Peyer's patch (tissue), 4 donors: Measurements from ENCODE around the gene SLCO1B1. TPM values are rescaled to one million over a fixed set of nuclear protein-coding genes. Genes with fewer than 3 reads are reported as not detected.
A peak's percentile ranks its signal among the peaks of the same experiment; 100 is the strongest.
"Not testable (repeated sequence)": the region's sequence is repeated elsewhere in the genome, so short reads cannot be mapped to it uniquely, and the experiment has no call there.

Source experiments
- DNase-seq, 3 donors: peaks; one replicate each; pipeline ENCODE4 v3.0.0-alpha.2; 2017 to 2019
- H3K27ac ChIP-seq, 4 donors: fragments of 200-600 bp; sonication (generic); one replicate each; pipeline ENCODE4 v1.5.1; 2016 to 2019
- H3K27me3 ChIP-seq, 2 donors: fragments of 200-600 bp; sonication (generic); one replicate each; pipeline ENCODE4 v1.5.1; 2019
- H3K36me3 ChIP-seq, 3 donors: fragments of 200-600 bp; sonication (generic); one replicate each; pipeline ENCODE4 v1.5.1; 2016 to 2019
- H3K4me1 ChIP-seq, 4 donors: fragments of 200-600 bp; sonication (generic); one replicate each; pipeline ENCODE4 v1.5.1; 2016 to 2019
- H3K4me3 ChIP-seq, 4 donors: fragments of 200-600 bp; sonication (generic); 1 replicate in 3 of 4; 2 replicates in 1 of 4; pipeline ENCODE4 v1.5.1; 2016 to 2019; ENCODE audit warnings: mild to moderate bottlenecking in 1 of 4
- H3K9me3 ChIP-seq, 4 donors: fragments of 200-600 bp; sonication (generic); one replicate each; pipeline ENCODE4 v1.5.1; 2016 to 2019; ENCODE audit warnings: mild to moderate bottlenecking in 1 of 4
- CTCF ChIP-seq, 6 experiments: fragments of 450-650 bp in 4 of 6; fragments of 200-600 bp in 2 of 6; sonication (generic) in 1 of 6; IDR thresholded peaks; one replicate each; pipeline ENCODE4 v1.5.1; 2017 to 2019; ENCODE audit warnings: antibody characterized with exemption in 6 of 6, mild to moderate bottlenecking in 3 of 6, moderate library complexity in 1 of 6
- POLR2A ChIP-seq, 2 donors: fragments of 450-650 bp; IDR thresholded peaks; one replicate each; pipeline ENCODE4 v1.5.1; 2017; ENCODE audit warnings: antibody characterized with exemption in 2 of 2, mild to moderate bottlenecking in 2 of 2, moderate library complexity in 2 of 2
- total RNA-seq, 4 donors: library from RNA; depleted of rRNA; stranded (reverse); fragments of >200 nt; gene quantifications; one replicate each; pipeline ENCODE4 v1.1.0, GENCODE V29; 2016

The SLCO1B1 gene
- total RNA-seq, result not detected

DNA sequence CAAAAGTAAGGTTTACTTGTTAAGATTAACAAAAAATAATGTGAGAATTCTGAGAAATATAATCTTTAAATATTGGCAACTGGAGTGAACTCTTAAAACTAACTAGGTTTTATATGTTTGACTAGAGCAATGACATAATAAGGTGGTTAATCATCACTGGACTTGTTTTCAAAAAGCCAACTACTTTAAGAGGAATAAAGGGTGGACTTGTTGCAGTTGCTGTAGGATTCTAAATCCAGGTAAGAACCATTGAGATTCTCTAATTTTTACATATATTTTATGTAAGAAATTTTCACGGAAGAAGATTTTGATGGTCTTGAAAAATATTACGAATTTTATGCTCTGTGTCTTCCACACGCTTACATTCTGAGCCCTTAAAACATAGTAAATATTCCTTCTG, at the start of gene SLCO1B1:
Gene SLCO1B1, plus strand, starts transcription at position 197 of the 400 bp plus-strand sequence. CDS start 10,381 bp downstream, outside the sequence.
- Histone ChIP-seq H3K27me3 (no peaks in the 10 kb centered on the region), H3K4me3 (no peak within 1 kb of the TSS), H3K4me1 (no peaks in the 10 kb centered on the region), H3K9me3 (no peaks in the 10 kb centered on the region), H3K36me3 (no peaks in the 10 kb centered on the region), H3K27ac (no peak within 1 kb of the TSS)
- no peak for TF ChIP-seq POLR2A (IDR thresholded peaks at IDR 0.05)
- no peak for TF ChIP-seq CTCF (IDR thresholded peaks at IDR 0.05)
- no peak for DNase-seq

DNA sequence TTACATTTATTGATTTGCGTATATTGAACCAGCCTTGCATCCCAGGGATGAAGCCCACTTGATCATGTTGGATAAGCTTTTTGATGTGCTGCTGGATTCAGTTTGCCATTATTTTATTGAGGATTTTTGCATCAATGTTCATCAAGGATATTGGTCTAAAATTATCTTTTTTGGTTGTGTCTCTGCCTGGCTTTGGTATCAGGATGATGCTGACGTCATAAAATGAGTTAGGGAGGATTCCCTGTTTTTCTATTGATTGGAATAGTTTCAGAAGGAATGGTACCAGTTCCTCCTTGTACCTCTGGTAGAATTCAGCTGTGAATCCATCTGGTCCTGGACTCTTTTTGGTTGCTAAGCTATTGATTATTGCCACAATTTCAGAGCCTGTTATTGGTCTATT, 46.2 kb upstream of the SLCO1B1 start:
- not testable (repeated sequence) for H3K4me1 ChIP-seq, H3K36me3 ChIP-seq, DNase-seq, H3K27ac ChIP-seq, H3K9me3 ChIP-seq, H3K27me3 ChIP-seq, H3K4me3 ChIP-seq

- DNase-seq, result no peak
- Histone ChIP-seq H3K4me1 (no peaks in the 10 kb centered on the region), H3K9me3 (no peaks in the 10 kb centered on the region), H3K36me3 (no peaks in the 10 kb centered on the region), H3K27me3 (no peaks in the 10 kb centered on the region), H3K4me3 (no peak overlapping the region), H3K27ac (no peak overlapping the region)
- TF ChIP-seq POLR2A (IDR thresholded peaks at IDR 0.05), result no peak
- no peak for TF ChIP-seq CTCF (IDR thresholded peaks at IDR 0.05)
Observed at GRCh38 chr12:21111732-21112131, 19.3 kb upstream of the SLCO1B1 start.

- Histone ChIP-seq H3K4me1 (no peaks in the 10 kb centered on the region), H3K9me3 (no peaks in the 10 kb centered on the region), H3K36me3 (no peaks in the 10 kb centered on the region), H3K27me3 (no peaks in the 10 kb centered on the region), H3K4me3 (no peak overlapping the region), H3K27ac (no peak overlapping the region)
- no peak for TF ChIP-seq POLR2A (IDR thresholded peaks at IDR 0.05)
- no peak for TF ChIP-seq CTCF (IDR thresholded peaks at IDR 0.05)
- no peak for DNase-seq
Observed at GRCh38 chr12:21113266-21113665, 17.7 kb upstream of the SLCO1B1 start.

DNA sequence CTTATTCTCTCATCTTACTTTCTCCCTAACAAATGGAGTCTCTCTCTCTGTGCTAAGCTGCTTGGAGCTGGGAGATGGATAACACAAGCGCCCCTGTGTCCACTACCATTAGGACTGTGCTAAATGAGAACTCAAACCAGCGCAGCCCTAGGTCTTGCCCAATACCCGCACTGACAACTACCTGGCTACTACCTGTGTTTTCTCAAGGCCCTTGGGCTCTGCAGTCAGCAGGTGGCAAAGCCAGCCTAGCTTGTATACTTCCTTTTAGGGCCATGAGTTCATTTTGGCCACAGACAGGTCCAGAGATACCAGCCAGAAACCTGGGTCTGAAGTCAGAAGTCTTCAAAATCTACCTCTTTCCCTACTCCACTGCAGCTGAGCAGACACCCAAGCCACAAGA, 13.0 kb upstream of the SLCO1B1 start:
- Histone ChIP-seq H3K27ac (no peak overlapping the region), H3K36me3 (no peaks in the 10 kb centered on the region), H3K9me3 (no peaks in the 10 kb centered on the region), H3K27me3 (no peaks in the 10 kb centered on the region), H3K4me3 (no peak overlapping the region), H3K4me1 (no peaks in the 10 kb centered on the region)
- peak in 1 of 3 donors; percentile 11 for DNase-seq
- TF ChIP-seq CTCF (IDR thresholded peaks at IDR 0.05), result no peak
- TF ChIP-seq POLR2A (IDR thresholded peaks at IDR 0.05), result no peak

DNA sequence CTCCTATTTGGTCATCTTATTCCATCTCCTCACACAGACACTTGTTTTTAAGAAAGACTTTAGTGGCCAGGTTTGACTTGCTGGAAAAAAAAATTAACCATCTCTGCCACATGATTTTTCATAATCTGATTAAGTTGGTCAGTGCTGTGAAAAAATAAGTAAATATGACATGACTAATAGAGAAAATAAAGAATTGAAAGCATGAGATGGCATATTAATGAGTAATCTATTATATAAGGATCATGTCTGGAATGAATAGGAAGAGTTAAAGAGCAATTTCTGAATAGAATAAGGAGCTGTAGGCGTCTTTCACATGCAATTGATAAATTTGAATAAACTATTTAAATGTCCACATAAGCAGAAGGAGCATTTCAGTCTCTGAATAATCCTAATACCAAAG, 12.2 kb upstream of the SLCO1B1 start:
- H3K36me3 ChIP-seq, result no peaks in the 10 kb centered on the region
- no peak for DNase-seq
- H3K4me3 ChIP-seq, result no peak overlapping the region
- H3K9me3 ChIP-seq, result no peaks in the 10 kb centered on the region
- H3K27ac ChIP-seq, result no peak overlapping the region
- TF ChIP-seq POLR2A (IDR thresholded peaks at IDR 0.05) (no peak), CTCF (IDR thresholded peaks at IDR 0.05) (no peak)
- H3K4me1 ChIP-seq, result no peaks in the 10 kb centered on the region
- no peaks in the 10 kb centered on the region for H3K27me3 ChIP-seq
